ENCODE results near the gene EBF4.

The EBF4 gene

GRCh38 chr20:2798095-2798805 lies 105.7 kb downstream of the EBF4 start:
- Histone ChIP-seq H3K9me3 (no peaks in the 10 kb centered on the region), H3K27me3 (peaks cover 0 to 97% of the 10 kb centered on the region in 2 donors), H3K4me3 (no peak overlapping the region), H3K27ac (no peak overlapping the region), H3K4me1 (peaks cover 0 to 19% (median 12%) of the 10 kb centered on the region in 4 donors), H3K36me3 (no peaks in the 10 kb centered on the region)
- TF ChIP-seq, protein P1, sequence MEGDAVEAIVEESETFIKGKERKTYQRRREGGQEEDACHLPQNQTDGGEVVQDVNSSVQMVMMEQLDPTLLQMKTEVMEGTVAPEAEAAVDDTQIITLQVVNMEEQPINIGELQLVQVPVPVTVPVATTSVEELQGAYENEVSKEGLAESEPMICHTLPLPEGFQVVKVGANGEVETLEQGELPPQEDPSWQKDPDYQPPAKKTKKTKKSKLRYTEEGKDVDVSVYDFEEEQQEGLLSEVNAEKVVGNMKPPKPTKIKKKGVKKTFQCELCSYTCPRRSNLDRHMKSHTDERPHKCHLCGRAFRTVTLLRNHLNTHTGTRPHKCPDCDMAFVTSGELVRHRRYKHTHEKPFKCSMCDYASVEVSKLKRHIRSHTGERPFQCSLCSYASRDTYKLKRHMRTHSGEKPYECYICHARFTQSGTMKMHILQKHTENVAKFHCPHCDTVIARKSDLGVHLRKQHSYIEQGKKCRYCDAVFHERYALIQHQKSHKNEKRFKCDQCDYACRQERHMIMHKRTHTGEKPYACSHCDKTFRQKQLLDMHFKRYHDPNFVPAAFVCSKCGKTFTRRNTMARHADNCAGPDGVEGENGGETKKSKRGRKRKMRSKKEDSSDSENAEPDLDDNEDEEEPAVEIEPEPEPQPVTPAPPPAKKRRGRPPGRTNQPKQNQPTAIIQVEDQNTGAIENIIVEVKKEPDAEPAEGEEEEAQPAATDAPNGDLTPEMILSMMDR (IDR thresholded peaks at IDR 0.05): no peak
- DNase-seq: no peak
- intact Hi-C loops (cut with DNase I; ENCODE audit: low total_unique reads): no loop called here

- Histone ChIP-seq H3K27me3 (peaks cover 0 to 97% of the 10 kb centered on the region in 2 donors), H3K36me3 (no peaks in the 10 kb centered on the region), H3K4me3 (no peak overlapping the region), H3K27ac (no peak overlapping the region), H3K4me1 (peaks cover 0 to 19% (median 12%) of the 10 kb centered on the region in 4 donors), H3K9me3 (no peaks in the 10 kb centered on the region)
- TF ChIP-seq, protein P1 (IDR thresholded peaks at IDR 0.05): no peak
- intact Hi-C loops (cut with DNase I; ENCODE audit: low total_unique reads): no loop called here
- no peak for DNase-seq
These were observed 106.2 kb downstream of the EBF4 start for GRCh38 chr20:2798814-2799213.

DNA sequence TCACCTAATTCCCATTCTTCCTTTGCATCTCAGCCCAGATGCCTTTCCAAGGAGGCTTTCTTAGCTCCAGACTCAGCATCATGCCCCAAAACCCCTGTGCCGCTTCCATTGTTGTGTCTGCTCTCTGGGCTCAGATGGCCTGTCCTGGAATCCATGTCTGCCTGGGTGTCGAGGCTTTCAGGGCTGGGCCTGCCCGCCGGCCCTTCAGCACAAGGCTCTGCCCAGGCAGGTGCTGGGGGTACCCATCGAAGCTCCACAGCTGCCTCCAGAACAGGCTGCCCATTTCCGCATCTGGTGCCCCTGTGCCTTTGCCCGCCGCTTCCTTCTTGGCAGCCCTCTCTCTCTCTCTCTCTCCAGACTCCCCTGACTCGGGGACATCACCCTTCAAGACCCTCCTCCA lies 106.7 kb downstream of the EBF4 start:
- no peaks in the 10 kb centered on the region for H3K36me3 ChIP-seq
- no peak for DNase-seq
- TF ChIP-seq, protein P1 (IDR thresholded peaks at IDR 0.05): no peak
- H3K27me3 ChIP-seq: peaks cover 0 to 97% of the 10 kb centered on the region in 2 donors
- H3K4me3 ChIP-seq: peak overlapping the region in 1 of 2 donors; percentile 27
- H3K4me1 ChIP-seq: peaks cover 0 to 19% (median 12%) of the 10 kb centered on the region in 4 donors
- H3K27ac ChIP-seq: no peak overlapping the region
- intact Hi-C loops (cut with DNase I; ENCODE audit: low total_unique reads): no loop called here
- H3K9me3 ChIP-seq: no peaks in the 10 kb centered on the region

DNA sequence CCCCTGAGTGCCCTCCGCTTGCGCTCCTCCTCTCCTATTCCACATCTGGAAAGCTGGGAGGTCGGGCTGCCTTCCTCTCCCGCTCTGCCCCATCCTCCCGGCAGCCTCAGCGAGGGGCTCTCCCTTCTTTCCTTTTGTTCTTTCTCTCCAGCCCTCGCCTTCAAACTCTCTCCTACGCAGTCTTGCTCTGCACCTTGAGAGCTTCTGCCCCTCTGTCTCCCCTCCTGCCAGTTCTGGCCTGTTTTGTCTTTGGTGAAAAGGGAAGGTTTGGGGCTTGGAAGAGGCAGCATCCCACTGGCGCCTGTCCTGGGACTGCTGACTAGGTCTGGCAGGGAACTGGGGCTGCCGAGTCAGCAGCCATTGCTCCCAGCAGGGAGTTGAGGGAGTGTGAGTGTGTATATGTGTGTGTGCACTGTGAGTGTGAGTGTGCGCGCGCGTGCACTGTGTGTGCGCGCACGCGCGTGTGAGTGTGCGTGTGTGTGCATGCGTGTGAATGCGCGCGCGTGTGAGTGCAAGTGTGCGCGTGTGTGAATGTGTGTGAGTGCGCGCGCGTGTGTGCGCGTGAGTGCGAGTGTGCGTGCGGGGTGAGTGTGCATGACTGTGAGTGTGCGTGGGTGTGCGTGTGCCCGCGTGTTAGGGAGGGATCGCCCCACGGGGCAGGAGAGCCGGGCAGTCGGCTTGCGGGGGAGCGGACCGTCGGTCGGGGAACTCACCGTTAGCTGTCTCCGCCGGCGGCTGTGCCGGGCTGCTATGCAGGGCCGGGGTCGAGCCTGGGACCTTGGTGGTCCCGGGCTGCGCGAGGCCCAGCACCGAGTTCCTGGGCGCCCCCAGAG lies 107.3 kb downstream of the EBF4 start:
- no peaks in the 10 kb centered on the region for H3K36me3 ChIP-seq
- no peak for DNase-seq
- no peak overlapping the region for H3K27ac ChIP-seq
- no peaks in the 10 kb centered on the region for H3K9me3 ChIP-seq
- H3K27me3 ChIP-seq: peaks cover 0 to 97% of the 10 kb centered on the region in 2 donors
- intact Hi-C loops (cut with DNase I; ENCODE audit: low total_unique reads): no loop called here
- H3K4me1 ChIP-seq: peaks cover 0 to 19% (median 13%) of the 10 kb centered on the region in 4 donors
- H3K4me3 ChIP-seq: peak overlapping the region in 1 of 2 donors; percentile 27
- TF ChIP-seq, protein P1 (IDR thresholded peaks at IDR 0.05): no peak

DNA sequence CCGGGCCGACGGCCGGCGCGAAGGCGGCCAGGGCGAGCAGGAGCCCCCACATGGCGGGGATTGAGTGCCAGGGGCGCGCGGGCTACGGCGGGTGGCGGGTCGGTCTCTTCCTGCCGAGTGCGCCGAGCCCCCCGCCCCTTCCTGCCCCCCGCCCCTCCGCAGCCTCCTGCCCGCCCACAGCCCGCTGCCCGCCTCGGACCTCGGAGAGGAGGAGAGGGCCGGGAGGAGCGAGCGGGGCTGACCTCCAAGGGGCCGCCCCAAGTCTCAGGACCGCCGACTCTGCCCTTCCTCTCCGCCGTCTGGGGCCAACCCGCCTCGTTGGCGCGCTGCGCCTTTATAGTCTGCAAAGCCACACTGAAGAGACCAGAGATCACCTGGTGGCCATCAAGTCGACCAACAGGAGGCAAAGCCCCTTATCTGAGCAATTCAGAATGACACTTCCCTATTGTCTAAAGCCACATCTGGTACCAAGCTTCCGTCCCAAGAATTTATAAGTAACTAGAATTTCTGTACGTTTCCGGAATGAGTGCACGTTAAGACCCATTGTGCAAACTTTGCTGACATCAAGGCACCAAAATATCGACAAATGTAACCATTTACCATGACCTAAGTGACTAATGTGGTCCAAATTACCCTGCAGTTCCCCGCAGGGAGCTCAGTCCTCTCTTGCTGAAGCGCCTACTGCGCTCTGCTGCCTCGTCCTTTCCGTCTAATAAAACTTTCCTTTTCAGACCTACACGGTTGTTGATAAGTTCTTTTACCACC lies 108.1 kb downstream of the EBF4 start, which contains the start of gene CPXM1:
Gene CPXM1, minus strand, starts transcription at position 107 of the 765 bp plus-strand sequence. Its CDS starts 55 bp downstream, at position 52.
- Histone ChIP-seq H3K9me3 (no peaks in the 10 kb centered on the region), H3K4me1 (peaks cover 0 to 23% (median 18%) of the 10 kb centered on the region in 4 donors), H3K36me3 (no peaks in the 10 kb centered on the region), H3K4me3 (peak within 1 kb of the TSS in 1 of 2 donors; percentile 27), H3K27ac (no peak within 1 kb of the TSS), H3K27me3 (peaks cover 0 to 100% of the 10 kb centered on the region in 2 donors)
- TF ChIP-seq, protein P1 (IDR thresholded peaks at IDR 0.05): no peak
- no peak for DNase-seq
- intact Hi-C loops (cut with DNase I; ENCODE audit: low total_unique reads): no loop called here
